Chondrocyte (in vitro differentiated cells): ENCODE results near the gene NDC80. TPM values are rescaled to one million over a fixed set of nuclear protein-coding genes. Genes with fewer than 3 reads are reported as not detected.

Source experiments
- DNase-seq: peaks from one replicate; pipeline ENCODE4 v3.0.0; 2021; ENCODE audit warnings: mixed read lengths, low spot score
- H3K27ac Mint-ChIP-seq: one replicate; pipeline ENCODE4 v1.8.0; 2021; ENCODE audit warnings: mild to moderate bottlenecking, moderate library complexity, mixed read lengths; ENCODE audit not compliant: unreplicated experiment
- H3K27me3 Mint-ChIP-seq: 2 replicates; pipeline ENCODE4 v1.8.0; 2021; ENCODE audit warnings: low read depth, mixed read lengths
- H3K36me3 Mint-ChIP-seq: 2 replicates; pipeline ENCODE4 v1.8.0; 2021; ENCODE audit warnings: low read depth, mixed read lengths
- H3K4me1 Mint-ChIP-seq: 2 replicates; pipeline ENCODE4 v1.8.0; 2021; ENCODE audit warnings: low read depth, mild to moderate bottlenecking, mixed read lengths
- H3K4me3 Mint-ChIP-seq: one replicate; pipeline ENCODE4 v1.8.0; 2021; ENCODE audit warnings: mild to moderate bottlenecking, moderate library complexity, mixed read lengths; ENCODE audit not compliant: unreplicated experiment
- H3K9me3 Mint-ChIP-seq: 2 replicates; pipeline ENCODE4 v1.8.0; 2021; ENCODE audit warnings: low read depth, mixed read lengths
- total RNA-seq: library from RNA; stranded (reverse); gene quantifications from 3 replicates; pipeline ENCODE4 v1.2.1, GENCODE V29; 2021
- TF ChIP-seq, protein P1 (sequence below): fragments of 200-600 bp; sonication (generic); IDR thresholded peaks from 2 replicates; pipeline ENCODE4 v1.5.0; 2021; ENCODE audit warnings: antibody characterized with exemption, mild to moderate bottlenecking, moderate library complexity

Gene NDC80
- total RNA-seq, 1 donor from 2014 or later = 5.8 TPM

DNA sequence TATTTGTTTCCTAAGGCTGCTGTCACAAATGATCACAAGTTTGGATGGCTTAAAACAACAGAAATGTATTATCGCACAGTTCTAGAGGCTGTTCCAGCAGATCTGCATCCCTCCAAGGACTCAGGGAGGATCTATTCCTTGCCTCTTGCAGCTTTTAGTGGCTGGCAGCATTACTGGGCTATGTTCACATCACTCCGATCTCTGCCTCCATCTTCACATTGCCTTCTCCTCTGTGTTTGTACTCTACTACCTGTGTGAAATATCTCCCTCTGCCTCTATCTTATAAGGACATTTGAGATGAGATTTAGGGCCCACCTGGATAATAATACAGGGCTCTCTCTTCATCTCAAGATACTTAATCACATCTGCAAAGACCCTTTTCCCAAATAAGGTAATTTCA lies 18.9 kb downstream of the NDC80 start:
- Mint-ChIP-seq H3K27ac (no peak overlapping the region), H3K36me3 (peaks cover 1% of the 10 kb centered on the region), H3K9me3 (no peaks in the 10 kb centered on the region), H3K4me3 (no peak overlapping the region), H3K4me1 (peaks cover 15% of the 10 kb centered on the region), H3K27me3 (no peaks in the 10 kb centered on the region)
- TF ChIP-seq, protein P1, sequence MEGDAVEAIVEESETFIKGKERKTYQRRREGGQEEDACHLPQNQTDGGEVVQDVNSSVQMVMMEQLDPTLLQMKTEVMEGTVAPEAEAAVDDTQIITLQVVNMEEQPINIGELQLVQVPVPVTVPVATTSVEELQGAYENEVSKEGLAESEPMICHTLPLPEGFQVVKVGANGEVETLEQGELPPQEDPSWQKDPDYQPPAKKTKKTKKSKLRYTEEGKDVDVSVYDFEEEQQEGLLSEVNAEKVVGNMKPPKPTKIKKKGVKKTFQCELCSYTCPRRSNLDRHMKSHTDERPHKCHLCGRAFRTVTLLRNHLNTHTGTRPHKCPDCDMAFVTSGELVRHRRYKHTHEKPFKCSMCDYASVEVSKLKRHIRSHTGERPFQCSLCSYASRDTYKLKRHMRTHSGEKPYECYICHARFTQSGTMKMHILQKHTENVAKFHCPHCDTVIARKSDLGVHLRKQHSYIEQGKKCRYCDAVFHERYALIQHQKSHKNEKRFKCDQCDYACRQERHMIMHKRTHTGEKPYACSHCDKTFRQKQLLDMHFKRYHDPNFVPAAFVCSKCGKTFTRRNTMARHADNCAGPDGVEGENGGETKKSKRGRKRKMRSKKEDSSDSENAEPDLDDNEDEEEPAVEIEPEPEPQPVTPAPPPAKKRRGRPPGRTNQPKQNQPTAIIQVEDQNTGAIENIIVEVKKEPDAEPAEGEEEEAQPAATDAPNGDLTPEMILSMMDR = no peak
- no peak for DNase-seq

DNA sequence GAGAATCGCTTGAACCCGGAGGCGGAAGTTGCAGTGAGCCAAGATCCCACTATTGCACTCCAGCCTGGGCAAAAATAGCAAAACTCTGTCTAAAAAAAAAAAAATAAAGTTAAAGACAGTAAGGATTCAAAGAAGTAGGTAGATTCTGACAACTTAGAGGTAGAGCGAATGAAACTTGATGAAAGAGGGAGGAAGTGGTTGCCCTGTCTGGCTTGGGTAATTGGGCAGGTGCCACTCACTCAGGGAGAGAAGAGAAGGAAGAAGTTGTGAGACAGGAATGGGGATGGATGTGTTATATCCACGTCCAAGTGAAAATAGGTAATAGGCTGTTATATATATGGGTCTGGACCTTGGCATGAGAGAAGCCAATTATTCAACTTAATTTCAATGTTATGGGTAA lies 26.3 kb downstream of the NDC80 start:
- peaks cover 2% of the 10 kb centered on the region for H3K36me3 Mint-ChIP-seq

DNA sequence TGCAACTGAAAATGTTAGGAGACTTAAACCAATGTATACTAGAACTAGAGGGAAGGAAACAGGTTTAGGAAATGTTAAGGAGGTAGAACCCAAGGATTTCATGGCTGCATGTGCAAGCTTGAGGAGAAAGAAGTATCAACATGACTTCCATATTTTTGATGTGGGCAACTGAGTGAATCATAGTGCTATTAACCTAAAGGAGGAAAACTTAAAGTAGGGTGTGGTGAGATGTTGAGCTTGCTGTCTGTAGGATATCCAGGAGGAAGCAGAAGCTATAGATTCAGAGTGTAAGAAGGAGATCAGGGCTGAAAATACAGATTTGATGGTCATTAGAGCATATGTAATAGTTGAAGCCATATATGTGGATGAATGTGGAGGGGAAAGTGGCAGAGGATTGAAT lies 31.5 kb downstream of the NDC80 start:
- H3K27ac Mint-ChIP-seq = no peak overlapping the region
- H3K27me3 Mint-ChIP-seq = no peaks in the 10 kb centered on the region
- H3K9me3 Mint-ChIP-seq = no peaks in the 10 kb centered on the region
- peaks cover 10% of the 10 kb centered on the region for H3K4me1 Mint-ChIP-seq
- no peak overlapping the region for H3K4me3 Mint-ChIP-seq
- TF ChIP-seq, protein P1 = no peak
- no peak for DNase-seq
- no peaks in the 10 kb centered on the region for H3K36me3 Mint-ChIP-seq

More for the DNA sequence above, 26.3 kb downstream of the NDC80 start:
- no peak overlapping the region for H3K4me3 Mint-ChIP-seq
- no peak for DNase-seq
- no peaks in the 10 kb centered on the region for H3K4me1 Mint-ChIP-seq
- peaks cover 2% of the 10 kb centered on the region for H3K9me3 Mint-ChIP-seq
- H3K27me3 Mint-ChIP-seq = no peaks in the 10 kb centered on the region
- TF ChIP-seq, protein P1 = no peak
- no peak overlapping the region for H3K27ac Mint-ChIP-seq

DNA sequence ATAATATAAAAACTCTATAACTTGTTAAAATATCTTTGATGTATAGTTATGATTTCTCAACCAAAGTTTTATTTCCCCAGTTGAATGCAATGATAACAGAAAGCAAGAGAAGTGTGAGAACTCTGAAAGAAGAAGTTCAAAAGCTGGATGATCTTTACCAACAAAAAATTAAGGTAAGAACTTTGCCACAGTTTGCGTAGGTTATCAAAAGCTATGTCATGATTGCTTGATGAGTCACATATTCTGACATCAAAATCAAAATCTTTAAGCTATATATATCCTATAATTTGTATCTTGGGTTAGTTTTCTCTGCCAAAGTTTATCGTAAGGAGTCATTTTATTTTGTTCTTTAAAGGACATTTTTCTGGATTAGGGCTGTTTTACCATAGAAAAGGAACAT lies 35.0 kb downstream of the NDC80 start:
- Mint-ChIP-seq H3K27me3 (no peaks in the 10 kb centered on the region), H3K4me1 (peaks cover 10% of the 10 kb centered on the region), H3K36me3 (peaks cover 2% of the 10 kb centered on the region), H3K27ac (no peak overlapping the region), H3K9me3 (no peaks in the 10 kb centered on the region), H3K4me3 (no peak overlapping the region)
- TF ChIP-seq, protein P1 = no peak
- no peak for DNase-seq

DNA sequence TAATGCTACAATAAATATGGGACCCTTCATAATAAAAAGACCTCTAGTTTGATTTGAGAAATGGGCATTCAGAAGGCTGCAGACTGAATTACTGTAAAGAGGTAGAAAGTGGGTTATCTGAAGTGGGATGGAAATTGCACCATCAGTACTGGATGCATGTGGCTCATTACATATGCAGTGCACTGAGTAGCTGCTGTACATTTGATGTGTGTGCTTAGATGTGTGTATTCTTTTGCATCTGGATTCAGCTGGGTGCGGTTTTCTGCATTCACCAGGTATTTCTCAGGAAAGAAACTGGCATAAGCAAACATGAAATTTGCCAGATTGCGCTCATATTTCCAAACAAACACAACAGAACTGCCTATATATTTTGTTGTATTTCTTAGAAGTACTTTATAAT lies 38.2 kb downstream of the NDC80 start:
- Mint-ChIP-seq H3K27ac (no peak overlapping the region), H3K27me3 (no peaks in the 10 kb centered on the region)

More for the DNA sequence above, 38.2 kb downstream of the NDC80 start:
- Mint-ChIP-seq H3K4me3 (no peak overlapping the region), H3K36me3 (peaks cover 2% of the 10 kb centered on the region), H3K4me1 (peaks cover 10% of the 10 kb centered on the region), H3K9me3 (no peaks in the 10 kb centered on the region)
- TF ChIP-seq, protein P1 = no peak
- DNase-seq = no peak
